Endothelial cell of umbilical vein (primary cell): ENCODE data around the gene PYGO1. TPM values are rescaled to one million over a fixed set of nuclear protein-coding genes. Genes with fewer than 3 reads are reported as not detected.

Experiments used
- BruUV-seq: library from RNA; stranded (reverse); fragments of 400-500 nt; replicated peaks from 2 replicates; lab custom pipeline; 2021; lab: Mats Ljungman, UMichigan
- CTCF ChIA-PET: fragments of 300-600, 350-600 bp; sonication (Branson Sonifier 250); formaldehyde crosslinking; loops from one replicate; lab custom pipeline; 2021; ENCODE audit warnings: antibody characterized with exemption, inconsistent platforms; lab: Charles Lee
- POLR2A ChIA-PET: fragments of 300-600, 350-600 bp; sonication (Branson Sonifier 250); formaldehyde crosslinking; loops from one replicate; lab custom pipeline; 2021; ENCODE audit warnings: antibody characterized with exemption, inconsistent platforms; lab: Charles Lee
- DNase-seq: peaks from one replicate; pipeline ENCODE4 v3.0.0-alpha.2; 2011; ENCODE audit warnings: low read depth, low spot score
- FAIRE-seq: peaks from 2 replicates; lab custom pipeline; 2011; peaks lifted over from hg19 to GRCh38; lab: Jason Lieb, UNC
- H2AFZ ChIP-seq: 2 replicates; pipeline ENCODE4 v1.6.0; 2012; ENCODE audit warnings: low read depth, low read length, control low read depth, inconsistent platforms
- H3K27ac ChIP-seq: 2 replicates; pipeline ENCODE4 v1.5.1; 2011; ENCODE audit warnings: low read depth, mild to moderate bottlenecking, control low read depth, low read length, moderate library complexity; ENCODE audit not compliant: insufficient read depth
- H3K27me3 ChIP-seq, 2 experiments: 2 replicates each; pipeline versions ENCODE4 v1.6.0 to v1.6.1; 2011; ENCODE audit warnings: low read length in 2 of 2, mixed read lengths in 1 of 2; ENCODE audit not compliant: control insufficient read depth in 2 of 2, insufficient read depth in 2 of 2
- H3K36me3 ChIP-seq, 2 experiments: 2 replicates in 1 of 2; 3 replicates in 1 of 2; pipeline ENCODE4 v1.5.1; 2011; ENCODE audit warnings: low read length in 2 of 2, mild to moderate bottlenecking in 1 of 2, moderate library complexity in 1 of 2; ENCODE audit not compliant: control insufficient read depth in 2 of 2, insufficient read depth in 2 of 2; ENCODE audit errors: extremely low read depth in 1 of 2
- H3K4me1 ChIP-seq: 3 replicates; pipeline ENCODE4 v1.5.1; 2011; ENCODE audit warnings: mild to moderate bottlenecking, low read length; ENCODE audit not compliant: control insufficient read depth, insufficient read depth; ENCODE audit errors: extremely low read depth
- H3K4me2 ChIP-seq: 2 replicates; pipeline ENCODE4 v1.6.1; 2011; ENCODE audit warnings: low read length, control low read depth, mixed read lengths; ENCODE audit not compliant: insufficient read depth
- H3K4me3 ChIP-seq, 3 experiments: fragments of 200-600 bp in 1 of 3; sonication (generic), shearing (Covaris generic) in 1 of 3; replicated peaks in 1 of 3; 2 replicates each; pipeline ENCODE4 v1.5.1; 2011 to 2016; ENCODE audit warnings: control low read depth in 3 of 3, low read length in 3 of 3, mild to moderate bottlenecking in 2 of 3, inconsistent platforms in 1 of 3, low read depth in 1 of 3, moderate library complexity in 1 of 3; ENCODE audit not compliant: insufficient read depth in 1 of 3
- H3K79me2 ChIP-seq: 2 replicates; pipeline ENCODE4 v1.6.0; 2012; ENCODE audit warnings: low read length, inconsistent platforms; ENCODE audit not compliant: control insufficient read depth, insufficient read depth
- H3K9ac ChIP-seq: replicated peaks from 2 replicates; pipeline ENCODE3; 2011; ENCODE audit warnings: low read length, control low read depth; ENCODE audit not compliant: insufficient read depth; ENCODE audit errors: extremely low read depth
- H3K9me1 ChIP-seq: replicated peaks from 3 replicates; pipeline ENCODE4 v1.6.0; 2011; ENCODE audit warnings: mild to moderate bottlenecking, low read length; ENCODE audit not compliant: control insufficient read depth, insufficient read depth; ENCODE audit errors: extremely low read depth
- H3K9me3 ChIP-seq: replicated peaks from 2 replicates; pipeline ENCODE4 v1.5.1; 2012; ENCODE audit warnings: low read length, inconsistent platforms; ENCODE audit not compliant: control insufficient read depth, insufficient read depth
- H4K20me1 ChIP-seq: replicated peaks from 2 replicates; pipeline ENCODE3; 2011; ENCODE audit warnings: mild to moderate bottlenecking, low read length; ENCODE audit not compliant: control insufficient read depth, insufficient read depth; ENCODE audit errors: extremely low read depth
- EZH2 ChIP-seq: IDR thresholded peaks from 2 replicates; pipeline ENCODE4 v1.6.1; 2012; ENCODE audit warnings: borderline replicate concordance, low read depth, mild to moderate bottlenecking, moderate library complexity, low read length, inconsistent platforms; ENCODE audit not compliant: severe bottlenecking
- FOS ChIP-seq: IDR thresholded peaks from 2 replicates; pipeline ENCODE4 v1.6.1; 2011; ENCODE audit warnings: mild to moderate bottlenecking, low read length, moderate library complexity, borderline replicate concordance; ENCODE audit not compliant: insufficient read depth
- GATA2 ChIP-seq: IDR thresholded peaks from 2 replicates; pipeline ENCODE4 v1.7.0; 2011; ENCODE audit warnings: low read depth, mild to moderate bottlenecking, moderate library complexity, mixed read lengths, low read length; ENCODE audit not compliant: insufficient read length, insufficient read depth
- JUN ChIP-seq: IDR thresholded peaks from 2 replicates; pipeline ENCODE4 v1.6.1; 2011; ENCODE audit warnings: borderline replicate concordance, low read depth; ENCODE audit not compliant: insufficient read length, insufficient read depth
- MYC ChIP-seq: IDR thresholded peaks from one replicate; pipeline ENCODE4 v1.6.1; 2011; ENCODE audit warnings: mild to moderate bottlenecking, low read depth, low read length
- POLR2A ChIP-seq: IDR thresholded peaks from 2 replicates; pipeline ENCODE4 v1.6.1; 2012; ENCODE audit warnings: low read depth, mild to moderate bottlenecking, control low read depth, low read length
- POLR2AphosphoS5 ChIP-seq: IDR thresholded peaks from 2 replicates; pipeline ENCODE4 v1.6.1; 2012; ENCODE audit warnings: low read depth, mild to moderate bottlenecking, control low read depth, low read length, moderate library complexity; ENCODE audit not compliant: insufficient read depth
- dilution Hi-C: fragments of 300-500 bp; cut with MboI; formaldehyde crosslinking; loops from one replicate; pipeline ENCODE4 v1.15.0; 2019; ENCODE audit warnings: low sequenced_read_pairs; ENCODE audit not compliant: extremely low pct_ligation_motif_present
- intact Hi-C: fragments of 100-400 bp; cut with micrococcal nuclease; formaldehyde crosslinking; loops from one replicate; pipeline ENCODE4 v1.10.0; 2022
- polyA plus RNA-seq, 4 experiments: library from polyadenylated mRNA; depleted of rRNA in 3 of 4; stranded (reverse) in 3 of 4; unstranded in 1 of 4; fragments of >200 nt; gene quantifications; 2 replicates each; pipeline versions ENCODE4 v1.2.1 to v1.2.3, GENCODE V29; 2011 to 2012; ENCODE audit warnings: missing spikeins in 1 of 4
- total RNA-seq: library from RNA; stranded (reverse); gene quantifications from 2 replicates; pipeline ENCODE4 v1.2.3, GENCODE V29; 2021
- TF ChIP-seq, protein P1 (sequence below): IDR thresholded peaks from 2 replicates; pipeline ENCODE4 v1.6.1; 2011; ENCODE audit not compliant: insufficient read depth, insufficient read length
- TF ChIP-seq, protein P2 (sequence below), 2 donors: IDR thresholded peaks; 1 replicate in 1 of 2; 2 replicates in 1 of 2; pipeline ENCODE4 v1.5.1; 2011; ENCODE audit warnings: low read length in 2 of 2, mild to moderate bottlenecking in 2 of 2, moderate library complexity in 2 of 2, control low read depth in 1 of 2, inconsistent platforms in 1 of 2, low read depth in 1 of 2; ENCODE audit not compliant: insufficient read depth in 1 of 2; ENCODE audit errors: extremely low read depth in 1 of 2

The PYGO1 gene
- total and polyA plus RNA-seq, 2 donors (not counting 3 experiments of a cell fraction or from before 2014, with no cell fraction given) = 1.9 to 7.6 TPM

DNA sequence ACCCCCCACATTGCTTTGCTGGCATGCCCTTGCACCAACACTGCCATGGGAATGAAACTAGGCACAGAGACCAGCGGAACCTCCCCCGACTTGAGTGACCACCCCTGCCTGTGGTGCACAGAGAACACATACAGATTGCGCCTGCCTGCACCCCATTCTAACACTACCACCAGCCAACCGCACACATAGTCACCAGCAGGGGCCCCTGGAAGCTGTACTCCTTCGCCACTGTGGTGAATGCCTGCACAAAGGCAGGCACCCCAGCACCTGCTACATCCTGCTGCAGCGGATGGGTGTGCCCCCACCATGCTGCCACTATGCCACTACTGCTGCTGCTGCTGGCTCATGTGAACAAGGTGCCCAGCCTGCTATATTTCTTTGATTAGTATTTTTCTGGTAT is 52.7 kb downstream of the PYGO1 start:
- H3K4me1 ChIP-seq = no peaks in the 10 kb centered on the region
- H3K4me2 ChIP-seq = no peak overlapping the region
- no peaks in the 10 kb centered on the region for H3K36me3 ChIP-seq
- dilution Hi-C loops (no loop called here), intact Hi-C loops (no loop called here)
- no peaks in the 10 kb centered on the region for H3K79me2 ChIP-seq
- CTCF ChIA-PET = no interaction called here
- no peak overlapping the region for H2AFZ ChIP-seq
- H3K9ac ChIP-seq = no peak overlapping the region
- H3K4me3 ChIP-seq = no peak overlapping the region
- no peaks in the 10 kb centered on the region for H3K27me3 ChIP-seq
- no peak for DNase-seq
- H4K20me1 ChIP-seq = no peaks in the 10 kb centered on the region
- no peaks in the 10 kb centered on the region for H3K9me1 ChIP-seq
- POLR2A ChIA-PET = no interaction called here
- no peak overlapping the region for H3K27ac ChIP-seq
- FAIRE-seq = no peak
- TF ChIP-seq, protein P1, sequence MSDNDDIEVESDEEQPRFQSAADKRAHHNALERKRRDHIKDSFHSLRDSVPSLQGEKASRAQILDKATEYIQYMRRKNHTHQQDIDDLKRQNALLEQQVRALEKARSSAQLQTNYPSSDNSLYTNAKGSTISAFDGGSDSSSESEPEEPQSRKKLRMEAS = no peak
- TF ChIP-seq JUN = no peak
- TF ChIP-seq POLR2AphosphoS5 = no peak
- TF ChIP-seq GATA2 = no peak
- no peak for TF ChIP-seq MYC
- no peak for TF ChIP-seq FOS
- no peak for TF ChIP-seq EZH2
- no peak for TF ChIP-seq POLR2A
- TF ChIP-seq, protein P2, sequence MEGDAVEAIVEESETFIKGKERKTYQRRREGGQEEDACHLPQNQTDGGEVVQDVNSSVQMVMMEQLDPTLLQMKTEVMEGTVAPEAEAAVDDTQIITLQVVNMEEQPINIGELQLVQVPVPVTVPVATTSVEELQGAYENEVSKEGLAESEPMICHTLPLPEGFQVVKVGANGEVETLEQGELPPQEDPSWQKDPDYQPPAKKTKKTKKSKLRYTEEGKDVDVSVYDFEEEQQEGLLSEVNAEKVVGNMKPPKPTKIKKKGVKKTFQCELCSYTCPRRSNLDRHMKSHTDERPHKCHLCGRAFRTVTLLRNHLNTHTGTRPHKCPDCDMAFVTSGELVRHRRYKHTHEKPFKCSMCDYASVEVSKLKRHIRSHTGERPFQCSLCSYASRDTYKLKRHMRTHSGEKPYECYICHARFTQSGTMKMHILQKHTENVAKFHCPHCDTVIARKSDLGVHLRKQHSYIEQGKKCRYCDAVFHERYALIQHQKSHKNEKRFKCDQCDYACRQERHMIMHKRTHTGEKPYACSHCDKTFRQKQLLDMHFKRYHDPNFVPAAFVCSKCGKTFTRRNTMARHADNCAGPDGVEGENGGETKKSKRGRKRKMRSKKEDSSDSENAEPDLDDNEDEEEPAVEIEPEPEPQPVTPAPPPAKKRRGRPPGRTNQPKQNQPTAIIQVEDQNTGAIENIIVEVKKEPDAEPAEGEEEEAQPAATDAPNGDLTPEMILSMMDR (IDR thresholded peaks at IDR 0.05; ENCODE audit: extremely low read depth in 1 of 2, insufficient read depth in 1 of 2, low read depth in 1 of 2, low read length in 2 of 2) = no peak
- no TSS peak for BruUV-seq
- H3K9me3 ChIP-seq = no peaks in the 10 kb centered on the region
